Measurements from ENCODE around the gene PITPNC1. TPM values are rescaled to one million over a fixed set of nuclear protein-coding genes. Genes with fewer than 3 reads are reported as not detected.

Gene PITPNC1
- total RNA-seq, 1 experiment from 2014 or later: 4.2 TPM

DNA sequence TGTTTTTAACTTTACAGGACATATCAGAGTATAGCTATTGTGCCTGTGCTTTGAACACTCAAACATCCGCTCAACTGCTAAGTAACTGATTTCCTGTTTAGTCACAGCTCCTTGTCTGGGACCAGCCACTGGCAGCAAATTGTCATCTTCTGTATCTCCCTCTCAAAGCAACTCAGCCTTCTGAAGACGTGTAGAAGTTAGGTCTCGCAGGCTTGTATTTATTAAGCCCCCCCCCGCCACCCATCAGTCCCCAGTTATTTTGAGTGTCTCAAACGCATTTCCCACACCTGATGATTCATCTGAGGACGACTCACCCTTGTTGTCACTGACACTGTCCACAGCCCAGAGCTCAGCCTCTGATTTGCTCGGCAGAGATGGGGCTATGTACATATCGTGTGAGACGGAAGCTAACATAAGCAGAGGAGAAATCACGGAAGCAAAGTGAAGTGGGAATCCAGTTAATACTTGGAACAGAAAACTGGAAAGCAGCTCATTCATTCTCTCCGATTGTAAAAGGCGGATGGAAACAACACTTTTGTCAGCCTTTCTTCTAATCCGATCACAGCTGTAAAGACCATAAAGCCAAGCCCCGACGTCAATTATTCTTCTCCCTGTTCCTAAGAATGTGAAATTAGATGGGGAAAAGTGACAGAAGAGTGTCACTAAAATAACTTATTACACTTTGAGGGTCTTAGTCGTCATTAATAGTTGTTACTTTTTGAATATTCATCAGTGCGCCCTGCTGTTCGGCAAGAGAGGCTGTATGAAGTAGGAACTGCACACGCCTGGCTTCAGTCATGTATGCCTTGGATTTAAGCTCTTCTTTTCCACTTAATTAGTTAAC lies 64.2 kb downstream of the PITPNC1 start:
- H3K9me3 ChIP-seq: no peaks in the 10 kb centered on the region
- ChIA-PET CTCF (no interaction called here), POLR2A (no interaction called here)
- H3K4me3 ChIP-seq (ENCODE audit: low read depth, low read length): no peak overlapping the region
- Mint-ChIP-seq H3K27ac (ENCODE audit: unreplicated experiment) (no peak overlapping the region), H3K36me3 (ENCODE audit: insufficient read depth, unreplicated experiment) (no peaks in the 10 kb centered on the region), H3K9me3 (ENCODE audit: unreplicated experiment) (no peaks in the 10 kb centered on the region), H3K4me3 (ENCODE audit: unreplicated experiment) (no peak overlapping the region), H3K27me3 (ENCODE audit: insufficient read depth, unreplicated experiment) (peaks cover 3% of the 10 kb centered on the region), H3K4me1 (ENCODE audit: low read depth, unreplicated experiment) (no peaks in the 10 kb centered on the region)
- H3K27me3 ChIP-seq (replicated peaks; ENCODE audit: control insufficient read depth, insufficient read depth, low read length): no peaks in the 10 kb centered on the region
- H3K36me3 ChIP-seq (ENCODE audit: control insufficient read depth, insufficient read depth, low read length): no peaks in the 10 kb centered on the region
- TF ChIP-seq, protein P1, sequence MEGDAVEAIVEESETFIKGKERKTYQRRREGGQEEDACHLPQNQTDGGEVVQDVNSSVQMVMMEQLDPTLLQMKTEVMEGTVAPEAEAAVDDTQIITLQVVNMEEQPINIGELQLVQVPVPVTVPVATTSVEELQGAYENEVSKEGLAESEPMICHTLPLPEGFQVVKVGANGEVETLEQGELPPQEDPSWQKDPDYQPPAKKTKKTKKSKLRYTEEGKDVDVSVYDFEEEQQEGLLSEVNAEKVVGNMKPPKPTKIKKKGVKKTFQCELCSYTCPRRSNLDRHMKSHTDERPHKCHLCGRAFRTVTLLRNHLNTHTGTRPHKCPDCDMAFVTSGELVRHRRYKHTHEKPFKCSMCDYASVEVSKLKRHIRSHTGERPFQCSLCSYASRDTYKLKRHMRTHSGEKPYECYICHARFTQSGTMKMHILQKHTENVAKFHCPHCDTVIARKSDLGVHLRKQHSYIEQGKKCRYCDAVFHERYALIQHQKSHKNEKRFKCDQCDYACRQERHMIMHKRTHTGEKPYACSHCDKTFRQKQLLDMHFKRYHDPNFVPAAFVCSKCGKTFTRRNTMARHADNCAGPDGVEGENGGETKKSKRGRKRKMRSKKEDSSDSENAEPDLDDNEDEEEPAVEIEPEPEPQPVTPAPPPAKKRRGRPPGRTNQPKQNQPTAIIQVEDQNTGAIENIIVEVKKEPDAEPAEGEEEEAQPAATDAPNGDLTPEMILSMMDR (IDR thresholded peaks at IDR 0.05; ENCODE audit: insufficient read depth in 1 of 2, low read depth in 1 of 2, low read length in 1 of 2, severe bottlenecking in 1 of 2, unreplicated experiment in 1 of 2): no peak
- DNase-seq: no peak
- intact Hi-C loops (cut with micrococcal nuclease; ENCODE audit: unreplicated experiment): no loop called here
- no TSS peak for BruUV-seq (replicated peaks)
- no peaks in the 10 kb centered on the region for H3K4me1 ChIP-seq

DNA sequence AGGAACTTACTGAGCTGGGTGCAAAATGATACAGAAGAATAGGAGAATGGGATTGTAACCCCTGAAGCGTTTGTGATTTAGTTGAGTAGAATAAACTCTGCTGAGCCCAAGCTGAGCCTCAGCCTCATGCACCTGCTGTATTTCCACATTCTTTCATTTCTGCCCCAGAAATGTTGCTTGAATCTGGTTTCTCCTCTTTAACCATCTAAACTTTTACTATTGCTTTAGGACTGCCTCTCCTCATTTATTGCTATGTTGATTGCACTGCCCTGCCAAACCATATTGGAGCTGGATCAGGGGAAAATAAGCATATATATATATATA lies 64.8 kb downstream of the PITPNC1 start:
- DNase-seq: no peak
- H3K27ac Mint-ChIP-seq (ENCODE audit: unreplicated experiment): no peak overlapping the region
- H3K9me3 Mint-ChIP-seq (ENCODE audit: unreplicated experiment): no peaks in the 10 kb centered on the region
- H3K4me3 Mint-ChIP-seq (ENCODE audit: unreplicated experiment): no peak overlapping the region
- H3K36me3 Mint-ChIP-seq (ENCODE audit: insufficient read depth, unreplicated experiment): no peaks in the 10 kb centered on the region
- Histone ChIP-seq H3K9me3 (no peaks in the 10 kb centered on the region), H3K4me3 (ENCODE audit: low read depth, low read length) (no peak overlapping the region), H3K36me3 (ENCODE audit: control insufficient read depth, insufficient read depth, low read length) (no peaks in the 10 kb centered on the region), H3K27me3 (replicated peaks; ENCODE audit: control insufficient read depth, insufficient read depth, low read length) (no peaks in the 10 kb centered on the region), H3K4me1 (no peaks in the 10 kb centered on the region)
- TF ChIP-seq, protein P1 (IDR thresholded peaks at IDR 0.05; ENCODE audit: insufficient read depth in 1 of 2, low read depth in 1 of 2, low read length in 1 of 2, severe bottlenecking in 1 of 2, unreplicated experiment in 1 of 2): no peak
- no TSS peak for BruUV-seq (replicated peaks)
- peaks cover 3% of the 10 kb centered on the region for H3K27me3 Mint-ChIP-seq (ENCODE audit: insufficient read depth, unreplicated experiment)
- intact Hi-C loops (cut with micrococcal nuclease; ENCODE audit: unreplicated experiment): no loop called here
- CTCF ChIA-PET: no interaction called here
- POLR2A ChIA-PET: no interaction called here
- H3K4me1 Mint-ChIP-seq (ENCODE audit: low read depth, unreplicated experiment): no peaks in the 10 kb centered on the region

DNA sequence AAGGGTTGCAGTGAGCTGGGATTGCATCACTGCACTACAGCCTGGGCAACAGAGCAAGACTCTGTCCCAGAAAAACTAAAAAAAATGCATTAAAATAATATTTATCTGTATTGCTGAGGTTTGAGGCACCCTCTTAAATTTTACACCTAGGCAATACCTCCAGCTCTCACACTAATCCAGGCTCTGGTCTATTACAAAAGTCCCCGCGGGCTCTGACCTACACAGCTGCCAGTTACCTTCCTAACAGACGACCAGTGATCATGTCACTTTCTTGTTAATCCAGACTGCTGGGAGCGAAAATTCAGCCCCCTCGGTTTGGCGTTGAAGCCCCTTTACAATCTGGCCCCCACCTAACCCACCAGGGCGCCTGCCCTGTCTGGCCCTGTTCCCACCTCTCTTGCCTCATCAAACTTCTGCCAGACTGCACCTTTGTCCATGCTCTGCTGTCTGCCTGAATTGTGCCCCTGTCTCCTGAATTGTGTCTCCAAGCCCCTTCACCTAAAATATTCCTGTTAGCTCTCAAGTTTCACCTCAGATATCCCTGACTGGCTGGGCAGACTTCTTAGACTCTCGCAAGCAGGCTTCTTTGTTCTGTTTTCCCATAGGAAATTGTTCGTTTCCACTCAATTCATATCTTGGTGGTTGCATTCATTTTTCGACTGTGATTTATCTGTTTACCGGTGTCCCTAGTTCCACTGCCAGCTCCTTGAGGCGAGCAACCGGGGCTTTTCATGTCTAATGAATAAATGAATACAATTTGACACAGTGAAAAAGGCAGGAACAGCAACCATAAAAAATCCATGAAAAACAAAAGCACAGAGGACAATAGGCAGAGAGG lies 65.9 kb downstream of the PITPNC1 start:
- no peaks in the 10 kb centered on the region for H3K4me1 Mint-ChIP-seq (ENCODE audit: low read depth, unreplicated experiment)
- H3K4me3 Mint-ChIP-seq (ENCODE audit: unreplicated experiment): no peak overlapping the region
- H3K27me3 ChIP-seq (replicated peaks; ENCODE audit: control insufficient read depth, insufficient read depth, low read length): no peaks in the 10 kb centered on the region
- H3K36me3 ChIP-seq (ENCODE audit: control insufficient read depth, insufficient read depth, low read length): no peaks in the 10 kb centered on the region
- no peak overlapping the region for H3K4me3 ChIP-seq (ENCODE audit: low read depth, low read length)
- no peak for DNase-seq
- H3K9me3 Mint-ChIP-seq (ENCODE audit: unreplicated experiment): no peaks in the 10 kb centered on the region
- TF ChIP-seq, protein P1 (IDR thresholded peaks at IDR 0.05; ENCODE audit: insufficient read depth in 1 of 2, low read depth in 1 of 2, low read length in 1 of 2, severe bottlenecking in 1 of 2, unreplicated experiment in 1 of 2): no peak
- H3K4me1 ChIP-seq: no peaks in the 10 kb centered on the region
- peaks cover 3% of the 10 kb centered on the region for H3K27me3 Mint-ChIP-seq (ENCODE audit: insufficient read depth, unreplicated experiment)
- CTCF ChIA-PET: interaction anchor here (0.7 kb wide), 1 partner anchor 207 kb away, joined by 9 read pairs; no protein-coding TSS in a partner anchor
- no peaks in the 10 kb centered on the region for H3K36me3 Mint-ChIP-seq (ENCODE audit: insufficient read depth, unreplicated experiment)
- intact Hi-C loops (cut with micrococcal nuclease; ENCODE audit: unreplicated experiment): no loop called here
- no TSS peak for BruUV-seq (replicated peaks)
- no peak overlapping the region for H3K27ac Mint-ChIP-seq (ENCODE audit: unreplicated experiment)
- H3K9me3 ChIP-seq: no peaks in the 10 kb centered on the region
- POLR2A ChIA-PET: no interaction called here
